ENCODE measurements around the gene BATF2.
"Not testable (repeated sequence)": the region's sequence is repeated elsewhere in the genome, so short reads cannot be mapped to it uniquely, and the experiment has no call there.

BATF2 gene

DNA sequence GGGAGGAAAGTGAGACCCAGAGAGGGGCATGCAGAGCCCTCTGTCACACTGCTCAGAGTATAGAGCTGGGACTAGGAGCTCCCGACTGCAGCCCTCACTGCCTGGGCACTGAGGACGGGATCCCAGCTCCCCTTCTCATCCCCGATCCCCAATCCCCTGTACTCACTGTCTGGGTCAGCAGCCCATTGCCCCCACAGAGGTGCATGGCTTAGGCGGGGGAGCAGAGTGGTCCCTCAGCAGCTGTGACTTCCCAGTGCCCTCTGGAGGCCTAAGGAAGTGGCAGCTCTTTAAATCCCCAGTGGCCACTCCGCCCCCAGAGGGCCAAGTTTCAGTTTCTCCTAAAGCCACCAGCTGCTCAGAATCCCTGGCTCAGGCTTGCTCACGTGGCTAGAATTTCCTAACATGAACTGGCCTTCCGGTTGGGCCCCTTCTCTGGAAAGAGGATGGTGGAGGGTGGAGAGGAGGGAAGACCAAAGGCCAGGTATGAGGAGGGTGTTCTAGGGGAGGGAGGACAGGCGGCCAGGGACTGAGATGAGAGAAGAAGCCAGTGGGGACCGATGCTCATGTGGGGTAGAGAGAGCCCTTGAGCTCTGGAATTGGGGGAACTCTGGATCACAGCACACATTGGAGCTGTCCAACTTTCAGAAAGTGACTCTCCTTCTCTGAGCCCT is at the start of gene BATF2:
BATF2 (minus strand) TSS at position 262 of the 671 bp plus-strand sequence; CDS start at position 205, 57 bp downstream.
- peak; percentile 93 to 94 (median 93) for DNase-seq

- no peak for DNase-seq
These were observed 49.0 kb upstream of the BATF2 start for GRCh38 chr11:65045728-65046127.

- DNase-seq = no peak
These were observed 48.3 kb upstream of the BATF2 start for GRCh38 chr11:65045061-65045460.

- peak; percentile 86 to 89 (median 89) for DNase-seq
These were observed 47.2 kb upstream of the BATF2 start for GRCh38 chr11:65043881-65044501.

GRCh38 chr11:65042891-65043290 is 46.1 kb upstream of the BATF2 start:
- no peak for DNase-seq

GRCh38 chr11:65040847-65041622 is 44.3 kb upstream of the BATF2 start, which contains the start of gene SAC3D1:
Gene SAC3D1 (plus strand): TSS chr11:65041210. CDS start chr11:65041293, 83 bp downstream.
- DNase-seq = peak; percentile 90 to 95 (median 92)

DNA sequence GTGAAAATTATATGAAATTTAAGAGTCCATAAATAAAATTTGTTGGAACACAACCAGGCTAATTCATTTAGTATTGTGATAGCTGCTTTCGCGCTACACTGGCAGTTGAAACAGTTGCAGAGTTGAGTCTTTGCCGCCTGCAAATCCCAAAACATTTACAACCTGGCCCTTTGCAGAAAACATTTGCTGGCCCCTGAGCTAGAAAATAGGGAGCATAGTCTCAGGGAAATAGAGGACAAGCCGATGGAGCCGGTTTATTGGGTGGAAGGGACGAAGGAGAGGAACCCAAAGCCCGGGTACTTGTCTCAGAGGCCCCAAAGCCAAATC is 43.7 kb upstream of the BATF2 start:
- no peak for DNase-seq

DNA sequence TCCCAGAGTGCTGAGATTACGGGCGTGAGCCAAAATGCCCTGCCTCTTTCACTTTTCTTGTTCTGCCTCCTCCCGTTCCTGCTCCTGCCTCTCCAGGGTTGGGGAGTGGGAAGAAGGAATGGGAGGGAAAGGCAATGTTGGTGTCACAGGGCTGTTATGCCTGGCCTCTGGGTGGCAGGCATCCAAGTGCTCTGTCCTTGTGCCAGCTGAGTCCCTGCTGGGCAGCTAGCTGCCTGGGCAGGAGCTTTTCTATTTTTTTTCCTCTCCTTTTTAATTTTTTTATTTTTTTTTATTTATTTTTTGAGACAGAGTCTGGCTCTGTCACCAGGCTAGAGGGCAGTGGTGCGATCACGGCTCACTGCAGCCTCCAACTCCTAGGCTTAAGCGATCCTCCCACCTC is 40.2 kb upstream of the BATF2 start:
- DNase-seq = no peak

GRCh38 chr11:65035579-65035978 is 38.8 kb upstream of the BATF2 start:
- DNase-seq = no peak

DNA sequence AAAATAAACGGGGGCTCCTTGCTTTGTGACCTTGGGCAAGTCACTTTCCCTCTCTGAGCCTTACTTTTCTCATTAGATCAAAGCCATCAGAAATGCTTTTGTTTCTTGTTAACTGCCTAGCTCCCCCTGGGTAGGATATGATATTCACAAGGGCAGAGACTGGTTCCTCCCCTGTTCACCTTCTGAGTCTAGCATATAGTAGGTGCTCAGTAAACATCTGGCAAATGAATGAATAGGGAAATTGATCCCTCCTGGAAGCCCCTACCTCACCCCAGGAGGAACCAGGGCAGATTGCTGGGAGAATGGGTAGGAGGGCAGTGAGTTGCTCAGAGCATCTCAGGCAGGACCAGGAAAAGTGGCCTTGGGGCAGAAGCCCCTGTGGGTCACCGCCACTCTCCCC is 37.7 kb upstream of the BATF2 start:
- no peak for DNase-seq

- DNase-seq = no peak
These were observed 35.4 kb upstream of the BATF2 start for GRCh38 chr11:65032216-65032615.

- peak; percentile 96 to 99 (median 98) for DNase-seq
These were observed 30.7 kb upstream of the BATF2 start, which contains the start of gene SNX15 for GRCh38 chr11:65027213-65028067. Gene SNX15 (plus strand): TSS chr11:65027439. CDS start chr11:65027538, 99 bp downstream.

DNA sequence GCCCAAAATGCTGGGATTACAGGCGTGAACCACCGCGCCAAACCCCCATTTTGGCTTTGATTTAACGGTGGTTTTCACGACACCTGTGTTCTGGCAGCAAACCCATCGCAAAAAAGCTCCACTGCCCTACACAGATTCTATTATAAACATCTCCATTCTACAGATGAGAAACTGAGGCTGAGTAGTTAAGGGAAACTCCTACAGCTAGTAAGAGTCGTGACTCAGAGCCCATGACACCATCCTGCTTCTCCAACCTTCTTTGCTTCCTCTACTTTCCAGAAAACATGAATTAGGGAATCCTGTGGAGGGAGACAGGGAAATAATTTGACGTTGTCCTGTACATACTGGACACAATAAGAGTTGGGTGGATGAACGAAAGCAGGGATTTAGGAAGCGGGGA is 30.0 kb upstream of the BATF2 start:
- DNase-seq = peak; percentile 39 to 67 (median 52)

DNA sequence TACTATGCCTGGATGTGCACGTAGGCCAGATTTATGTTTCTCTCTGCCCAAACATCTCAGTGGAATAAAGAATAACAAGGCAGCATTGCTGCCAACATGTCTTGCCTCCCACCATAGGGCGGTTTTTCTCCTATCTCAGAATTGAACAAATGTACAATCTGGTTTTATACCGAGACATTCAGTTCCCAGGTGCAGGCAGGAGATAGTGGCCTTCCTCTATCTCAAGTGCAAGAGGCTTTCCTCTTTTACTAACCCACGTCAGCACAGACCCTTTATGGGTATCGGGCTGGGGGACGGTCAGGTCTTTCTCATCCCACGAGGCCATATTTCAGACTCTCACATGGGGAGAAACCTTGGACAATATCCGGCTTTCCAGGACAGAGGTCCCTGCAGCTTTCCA is 26.7 kb upstream of the BATF2 start:
- not testable (repeated sequence) for DNase-seq

GRCh38 chr11:65021509-65021908 is 24.7 kb upstream of the BATF2 start:
- no peak for DNase-seq

DNA sequence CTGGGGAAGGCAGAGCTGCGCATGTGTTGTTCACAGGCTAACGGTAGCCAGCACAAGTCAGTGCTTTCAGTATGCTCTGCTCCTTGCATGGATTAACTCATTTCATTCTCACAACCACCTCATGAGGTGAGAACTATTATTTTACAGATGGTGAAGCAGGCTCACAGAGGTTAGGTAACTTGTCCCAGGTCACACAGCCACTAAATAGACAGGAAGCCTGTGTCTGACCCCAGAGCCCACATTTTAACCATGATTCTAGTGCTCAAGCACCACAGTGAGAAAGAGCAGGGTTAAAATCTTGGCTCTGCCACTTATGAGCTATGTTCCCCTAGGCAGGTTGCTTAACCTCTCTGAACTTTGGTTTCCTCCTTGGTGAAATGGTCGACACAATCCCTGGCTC is 24.2 kb upstream of the BATF2 start:
- DNase-seq = no peak

GRCh38 chr11:65019824-65020223 is 23.1 kb upstream of the BATF2 start:
- no peak for DNase-seq

GRCh38 chr11:65017937-65018336 is 21.2 kb upstream of the BATF2 start:
- DNase-seq = no peak

- no peak for DNase-seq
These were observed 19.9 kb upstream of the BATF2 start for GRCh38 chr11:65016705-65017104.

- no peak for DNase-seq
These were observed 18.0 kb upstream of the BATF2 start for GRCh38 chr11:65014726-65015227.

GRCh38 chr11:65013888-65014725 is 17.3 kb upstream of the BATF2 start, which contains the start of gene ARL2:
Gene ARL2 (plus strand): TSS chr11:65014160. CDS start chr11:65014208, 48 bp downstream.
- peak; percentile 92 to 94 (median 94) for DNase-seq
